Posterior vena cava (tissue), 2 donors: ENCODE results near the gene CASP14. TPM values are rescaled to one million over a fixed set of nuclear protein-coding genes. Genes with fewer than 3 reads are reported as not detected.
"Not testable (repeated sequence)": the region's sequence is repeated elsewhere in the genome, so short reads cannot be mapped to it uniquely, and the experiment has no call there.

Experiments used
- DNase-seq: peaks from one replicate; pipeline ENCODE4 v3.0.0-alpha.2; 2020; ENCODE audit warnings: low spot score
- intact Hi-C, 2 donors: fragments of 100-400 bp; cut with DNase I; formaldehyde crosslinking; loops; one replicate each; pipeline versions ENCODE4 v1.14.1 to v1.14.2; 2022 to 2023
- total RNA-seq, 2 donors: library from RNA; stranded (reverse); fragmentation: NEBNext Ultra II Directional; extraction: Animal tissue kit (Norgen Biotek cat#: 25700); gene quantifications; one replicate each; pipeline ENCODE4 v1.2.1, GENCODE V29; 2021
- donor health status: DM: yes; HTN: yes; CAD: no.
- donor health status: DM: yes; HTN: yes; CAD: no.

CASP14 gene
- total RNA-seq, 2 donors from 2014 or later = not detected

DNA sequence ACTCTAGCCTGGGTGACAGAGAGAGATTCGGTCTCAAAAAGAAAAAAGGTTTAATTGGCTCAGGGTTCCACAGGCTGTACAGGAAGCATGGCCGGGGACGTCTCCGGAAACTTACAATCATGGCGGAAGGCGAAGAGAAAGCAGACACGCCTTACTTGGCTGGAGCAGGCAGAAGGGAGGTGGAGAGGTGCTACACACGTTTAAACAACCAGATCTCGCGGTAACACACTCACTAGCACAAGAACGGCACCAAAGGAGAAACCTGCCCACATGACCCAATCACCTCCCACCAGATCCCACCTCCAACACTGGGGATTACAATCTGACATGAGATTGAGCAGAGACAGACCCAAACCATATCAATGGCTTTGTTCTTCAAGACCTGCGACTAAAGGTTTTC, 12.8 kb downstream of the CASP14 start:
- intact Hi-C loops = no loop called here
- DNase-seq = no peak

DNA sequence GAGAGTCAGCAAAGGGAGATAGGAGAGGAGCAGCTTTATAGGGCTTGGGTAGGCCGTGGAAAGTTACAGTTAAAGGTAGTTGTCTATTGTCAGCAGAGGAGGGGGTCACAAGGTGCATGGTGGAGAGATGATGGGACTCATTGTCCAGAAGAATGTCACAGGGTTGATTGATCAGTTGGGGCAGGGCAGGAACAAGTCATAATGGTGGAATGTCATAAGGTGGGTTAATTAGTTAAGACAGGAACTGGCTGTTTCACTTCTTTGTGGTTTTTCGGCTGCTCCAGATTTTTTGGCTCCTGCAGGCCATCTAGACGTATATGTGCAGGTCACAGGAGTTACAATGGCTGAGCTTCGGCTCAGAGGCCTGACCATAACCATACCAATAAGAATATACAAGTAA, 21.1 kb downstream of the CASP14 start:
- intact Hi-C loops, DNase-seq: not testable (repeated sequence)

DNA sequence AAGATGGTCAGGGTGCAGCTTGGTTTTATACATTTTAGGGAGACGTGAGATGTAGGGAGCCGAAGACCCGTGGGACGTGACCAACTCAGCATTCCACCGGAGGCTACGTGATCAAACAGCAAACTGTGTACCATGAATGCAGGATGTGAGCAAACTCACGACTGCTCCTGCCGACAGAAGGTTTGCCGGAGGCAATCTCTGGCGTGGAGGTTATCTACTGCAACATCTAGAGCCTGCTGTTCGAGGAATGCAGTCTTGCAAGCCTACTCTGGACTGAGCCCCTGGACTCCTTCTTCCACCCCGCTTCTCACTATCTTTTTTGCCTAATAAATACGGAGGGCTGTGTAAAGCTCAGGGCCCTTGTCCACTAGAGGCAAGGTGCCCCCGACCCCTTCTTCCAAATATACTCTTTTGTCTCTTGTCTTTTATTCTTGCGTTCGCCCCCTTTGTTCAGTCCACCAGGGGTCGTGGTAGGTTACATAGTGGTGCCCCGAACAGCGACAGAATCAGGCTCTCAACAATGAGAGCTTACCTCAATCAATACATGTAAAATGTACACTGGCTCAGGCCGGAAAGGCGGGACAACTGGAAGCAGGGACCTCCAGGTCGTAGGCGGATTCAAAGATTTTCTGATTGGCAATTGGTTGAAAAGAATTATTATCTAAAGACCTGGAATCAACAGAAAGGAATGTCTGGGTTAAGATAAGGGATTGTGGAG, 23.8 kb downstream of the CASP14 start:
- peak; percentile 43 for DNase-seq
- intact Hi-C loops = no loop called here

DNA sequence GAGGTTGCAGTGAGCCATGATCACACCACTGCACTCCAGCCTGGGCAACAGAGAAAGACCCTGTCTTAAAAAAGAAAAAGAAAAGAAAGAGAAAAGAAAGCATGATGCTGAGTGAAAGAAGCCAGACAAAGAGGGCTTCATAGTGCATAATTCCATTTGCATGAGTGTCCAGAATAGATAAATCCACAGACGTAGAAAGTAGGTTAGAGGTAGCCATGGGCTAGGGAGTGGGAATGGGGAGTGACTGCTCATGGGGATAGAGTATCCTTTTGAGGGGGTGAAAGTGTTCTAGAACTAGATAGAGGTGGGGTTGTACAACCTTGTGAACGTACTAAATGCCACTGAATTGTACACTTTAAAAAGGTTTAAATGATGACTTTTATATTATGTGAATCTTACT, 25.1 kb downstream of the CASP14 start:
- no peak for DNase-seq
- intact Hi-C loops = no loop called here

DNA sequence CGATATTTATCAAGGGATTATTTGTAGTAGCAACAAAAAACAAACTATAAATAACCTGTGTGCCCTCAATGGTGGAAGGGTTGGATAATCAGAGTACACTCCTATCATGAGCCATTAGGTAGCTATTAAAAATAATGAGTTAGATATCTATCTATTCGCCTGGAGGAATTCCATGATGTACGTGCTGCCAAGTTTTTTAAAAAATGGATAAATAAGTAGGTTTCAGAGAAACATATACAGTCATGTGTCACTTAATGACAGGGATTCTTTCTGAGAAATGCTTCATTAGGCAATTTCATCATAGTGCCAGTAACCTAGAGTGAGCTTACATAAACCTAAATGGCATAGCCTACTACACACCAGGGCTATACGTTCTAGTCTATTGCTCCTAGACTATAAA, 26.5 kb downstream of the CASP14 start:
- intact Hi-C loops = no loop called here
- no peak for DNase-seq

DNA sequence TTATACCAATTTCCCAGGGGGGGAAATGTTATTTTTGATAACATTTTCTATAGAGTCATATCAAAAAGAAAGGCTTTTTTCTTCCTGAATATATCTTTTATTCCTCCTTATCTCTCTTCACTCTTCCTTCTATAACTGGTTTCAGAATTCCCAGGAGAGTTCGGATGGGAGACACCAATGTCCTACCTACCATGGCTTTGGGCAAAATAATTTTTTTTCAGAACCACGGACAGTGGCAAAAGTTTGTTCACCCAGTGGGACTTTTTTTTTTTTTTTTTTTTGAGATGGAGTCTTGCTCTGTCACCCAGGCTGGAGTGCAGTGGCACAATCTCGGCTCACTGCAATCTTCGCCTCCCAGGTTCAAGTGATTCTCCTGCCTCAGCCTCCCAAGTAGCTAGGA, 30.7 kb downstream of the CASP14 start:
- intact Hi-C loops = not testable (repeated sequence)
- peak; percentile 1 for DNase-seq

DNA sequence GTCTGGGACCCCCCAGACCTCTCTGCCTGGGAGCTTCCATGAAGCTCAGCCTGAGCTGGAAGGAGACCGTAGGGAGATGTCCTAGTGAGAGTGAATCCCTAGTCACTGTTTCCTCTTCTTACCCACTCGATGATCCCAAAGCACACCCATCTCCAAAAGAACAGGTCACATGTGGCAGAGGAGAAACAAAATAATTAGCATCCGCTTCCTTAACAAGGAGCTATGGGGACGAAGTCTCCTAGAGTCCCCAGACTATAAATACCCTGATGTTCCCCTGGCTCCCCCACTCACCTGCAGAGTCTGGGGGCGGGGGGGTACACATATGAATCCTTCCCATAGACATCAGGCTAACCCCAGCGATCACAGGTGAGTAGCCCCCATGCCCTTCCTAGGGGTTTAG, 32.6 kb downstream of the CASP14 start, which contains the start of gene OR1I1:
TSS of gene OR1I1 (plus strand) at position 301 of the 400 bp plus-strand sequence. CDS start 4,855 bp downstream, outside the sequence.
- intact Hi-C loops = no loop called here
- peak; percentile 31 for DNase-seq

DNA sequence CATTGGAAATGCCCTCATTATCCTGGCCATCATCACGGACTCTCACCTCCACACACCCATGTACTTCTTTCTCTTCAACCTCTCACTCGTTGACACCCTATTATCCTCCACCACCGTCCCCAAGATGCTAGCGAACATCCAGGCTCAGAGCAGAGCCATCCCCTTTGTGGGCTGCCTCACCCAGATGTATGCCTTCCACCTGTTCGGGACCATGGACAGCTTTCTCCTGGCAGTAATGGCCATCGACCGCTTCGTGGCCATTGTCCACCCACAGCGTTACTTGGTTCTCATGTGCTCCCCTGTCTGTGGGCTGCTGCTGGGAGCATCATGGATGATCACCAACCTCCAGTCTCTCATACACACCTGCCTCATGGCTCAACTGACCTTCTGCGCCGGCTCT, 37.9 kb downstream of the CASP14 start:
- DNase-seq = peak; percentile 45
- intact Hi-C loops = loop anchor here in 1 of 2 donors (5.0 kb wide), 1 partner anchor 465 kb away; no protein-coding TSS in a partner anchor

DNA sequence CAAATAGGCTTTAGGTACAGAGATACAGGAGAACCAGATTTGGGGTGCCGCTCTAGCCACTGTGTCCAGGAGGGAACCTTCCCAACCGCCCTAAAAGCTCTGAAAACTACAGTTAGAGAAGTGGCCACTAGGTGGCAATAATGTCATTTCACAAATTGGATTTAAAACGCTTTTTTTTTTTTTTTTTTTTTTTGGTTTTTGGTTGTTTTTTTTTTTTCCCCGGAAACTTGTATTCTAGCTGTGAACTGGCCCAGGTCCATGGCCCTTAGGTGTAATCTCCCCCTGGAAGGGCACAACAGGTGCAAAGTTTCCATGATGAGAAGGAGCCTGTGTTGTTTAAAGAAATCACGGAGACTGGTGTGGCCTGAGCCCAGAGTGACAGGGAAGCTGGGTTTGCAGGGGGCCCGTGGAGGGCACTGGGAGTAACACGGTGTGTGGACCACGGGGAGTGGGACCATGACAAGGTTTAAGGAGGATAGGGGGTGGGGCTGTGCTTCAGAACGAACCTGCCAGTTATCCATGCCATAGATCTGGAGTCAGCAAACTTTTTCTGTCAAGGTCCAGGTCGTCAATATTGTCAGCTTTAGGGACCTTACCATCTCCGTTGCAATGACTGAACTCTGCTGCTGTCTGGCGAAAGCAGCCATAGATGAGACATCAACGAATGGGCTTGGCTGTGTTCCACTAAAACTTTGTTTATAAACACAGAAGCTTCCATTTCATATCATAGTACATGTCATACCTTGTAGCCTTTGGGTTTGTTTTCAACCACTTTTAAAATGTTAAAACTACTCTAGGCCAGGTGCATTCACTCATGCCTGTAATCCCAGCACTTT, 42.9 kb downstream of the CASP14 start:
- intact Hi-C loops = loop anchor here (1.0 to 10.0 kb wide), 3 partner anchors 58 to 465 kb away; no protein-coding TSS in a partner anchor
- DNase-seq = peak; percentile 76

DNA sequence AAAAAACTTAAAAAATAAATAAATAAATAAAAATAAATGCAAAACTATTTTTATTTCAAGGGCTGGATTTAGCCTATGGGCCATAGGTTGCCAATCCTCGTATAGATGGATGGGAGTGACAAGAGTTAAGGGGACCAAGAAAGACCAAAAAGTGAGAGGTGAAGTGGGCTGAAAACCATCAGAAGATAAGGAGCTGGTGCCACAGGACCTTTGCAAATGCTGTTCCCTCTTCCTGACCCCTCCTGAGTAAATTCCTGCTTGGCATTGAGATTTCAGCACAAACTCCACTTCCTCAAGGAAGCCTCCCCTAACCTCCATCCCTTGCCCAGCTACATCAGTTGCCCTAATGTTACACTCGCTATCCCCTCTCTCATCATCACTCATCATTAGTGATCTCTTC, 43.7 kb downstream of the CASP14 start:
- intact Hi-C loops = loop anchor here (5.0 to 10.0 kb wide), 2 partner anchors 62 to 464 kb away; no protein-coding TSS in a partner anchor
- no peak for DNase-seq

DNA sequence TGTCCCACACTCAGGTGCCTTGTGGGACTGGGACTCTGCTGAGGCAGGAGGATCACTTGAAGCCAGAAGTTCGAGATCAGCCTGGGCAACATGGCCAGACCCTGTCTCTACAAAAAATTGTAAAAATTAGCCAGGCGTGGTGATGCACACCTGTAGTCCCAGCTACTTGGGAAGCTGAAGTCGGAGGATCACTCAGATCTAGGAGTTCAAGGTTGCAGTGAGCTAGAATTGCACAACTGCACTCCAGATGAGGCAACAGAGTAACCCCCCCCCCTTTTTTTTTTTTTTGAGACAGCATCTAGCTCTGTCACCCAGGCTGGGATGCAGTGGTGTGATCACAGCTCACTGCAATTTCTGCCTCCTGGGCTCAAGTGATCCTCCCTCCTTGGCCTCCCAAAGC, 46.9 kb downstream of the CASP14 start:
- intact Hi-C loops = loop anchor here in 1 of 2 donors (10.0 kb wide), 1 partner anchor 59 kb away; no protein-coding TSS in a partner anchor
- DNase-seq = no peak

DNA sequence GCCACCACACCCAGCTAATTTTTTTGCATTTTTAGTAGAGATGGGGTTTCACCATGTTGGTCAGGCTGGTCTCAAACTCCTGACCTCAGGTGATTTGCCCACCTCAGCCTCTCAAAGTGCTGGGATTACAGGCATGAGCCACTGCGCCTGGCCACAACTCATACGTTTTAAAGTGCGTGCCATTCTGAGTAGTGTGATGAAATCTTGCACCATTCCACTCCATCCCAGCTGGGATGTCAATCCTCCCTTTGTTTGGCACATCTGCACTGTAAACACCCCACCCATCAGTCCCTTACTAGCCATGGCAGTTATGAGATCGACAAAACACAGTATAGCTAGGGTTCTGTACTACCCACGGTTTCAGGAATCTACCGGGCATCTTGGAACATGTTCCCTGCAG, 48.7 kb downstream of the CASP14 start:
- not testable (repeated sequence) for DNase-seq
- intact Hi-C loops = loop anchor here in 1 of 2 donors (10.0 kb wide), 1 partner anchor 57 kb away; no protein-coding TSS in a partner anchor

DNA sequence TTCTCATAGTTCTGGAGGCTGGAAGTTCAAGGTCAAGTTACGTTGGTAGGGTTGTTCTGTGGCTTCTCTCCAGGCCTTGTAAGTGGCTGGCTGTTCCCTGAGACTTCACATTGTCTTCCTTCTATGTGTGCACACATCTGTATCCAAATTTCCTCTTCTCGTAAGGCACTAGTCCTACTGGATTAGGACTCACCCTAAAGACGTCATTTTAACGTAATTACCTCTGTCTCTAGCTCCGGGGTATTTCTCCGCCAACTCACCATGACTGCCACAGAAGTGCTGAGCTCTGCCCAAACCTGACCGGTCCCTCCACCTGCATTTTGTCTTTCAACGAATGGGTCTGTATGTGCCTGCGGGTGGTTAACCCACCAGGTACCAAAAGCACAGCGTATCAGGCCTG, 49.2 kb downstream of the CASP14 start:
- no peak for DNase-seq
- intact Hi-C loops = loop anchor here in 1 of 2 donors (10.0 kb wide), 1 partner anchor 56 kb away; no protein-coding TSS in a partner anchor

DNA sequence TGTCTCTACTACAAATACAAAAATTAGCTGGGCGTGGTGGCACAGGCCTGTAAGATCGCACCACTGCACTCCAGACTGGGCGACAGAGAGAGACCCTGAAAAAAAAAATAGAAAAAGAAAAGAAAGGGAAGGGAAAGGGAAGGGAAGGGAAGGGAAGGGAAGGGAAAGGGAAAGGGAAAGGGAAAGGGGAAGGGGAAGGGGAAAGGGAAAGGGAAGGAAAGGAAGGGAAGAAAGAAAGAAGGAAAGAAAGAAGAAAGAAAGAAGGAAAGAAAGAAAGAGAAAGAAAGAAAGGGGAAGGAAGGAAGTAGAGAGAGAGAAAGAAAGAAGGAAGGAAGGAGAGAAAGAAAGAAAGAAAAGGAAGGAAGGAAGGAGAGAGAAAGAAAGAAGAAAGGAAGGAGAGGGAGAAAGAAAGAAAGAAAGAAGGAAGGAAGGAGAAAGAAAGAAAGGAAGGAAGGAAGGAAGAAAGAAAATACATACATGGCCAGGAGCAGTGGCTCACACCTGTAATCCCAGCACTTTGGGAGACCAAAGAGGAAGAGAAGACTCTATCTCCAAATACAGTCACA, 49.8 kb downstream of the CASP14 start:
- intact Hi-C loops = loop anchor here in 1 of 2 donors (10.0 kb wide), 1 partner anchor 56 kb away; no protein-coding TSS in a partner anchor
- no peak for DNase-seq

DNA sequence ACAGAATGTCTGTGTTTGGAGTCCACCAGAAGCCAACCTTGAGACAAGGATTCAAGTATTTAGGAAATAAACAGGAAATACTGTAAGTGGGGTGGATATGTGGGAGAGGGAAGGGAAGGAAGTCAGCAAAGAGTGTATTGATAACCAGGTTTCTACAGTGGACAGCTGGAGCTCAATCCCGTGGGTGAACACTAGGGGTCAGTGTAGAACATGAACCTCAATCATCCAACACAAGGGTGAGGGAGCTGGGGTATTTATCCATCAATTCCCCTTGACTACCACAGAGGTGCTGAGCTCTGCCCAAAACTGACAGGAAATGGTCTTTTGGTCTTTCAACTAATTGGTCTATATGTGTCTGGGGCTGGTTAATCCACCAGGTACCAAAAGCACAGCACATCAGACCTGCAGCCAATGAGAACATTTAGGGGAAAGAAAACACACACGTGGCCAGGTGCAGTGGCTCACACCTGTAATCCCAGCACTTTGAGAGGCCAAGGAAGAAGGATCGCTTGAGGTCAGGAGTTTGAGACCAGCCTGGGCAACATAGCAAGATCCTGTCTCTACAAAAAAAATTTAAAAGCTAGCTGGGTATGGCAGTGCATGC, 52.3 kb downstream of the CASP14 start:
- intact Hi-C loops = loop anchor here in 1 of 2 donors (5.0 kb wide), 1 partner anchor 361 kb away; the partner anchor contains the start of gene RASAL3
- no peak for DNase-seq

DNA sequence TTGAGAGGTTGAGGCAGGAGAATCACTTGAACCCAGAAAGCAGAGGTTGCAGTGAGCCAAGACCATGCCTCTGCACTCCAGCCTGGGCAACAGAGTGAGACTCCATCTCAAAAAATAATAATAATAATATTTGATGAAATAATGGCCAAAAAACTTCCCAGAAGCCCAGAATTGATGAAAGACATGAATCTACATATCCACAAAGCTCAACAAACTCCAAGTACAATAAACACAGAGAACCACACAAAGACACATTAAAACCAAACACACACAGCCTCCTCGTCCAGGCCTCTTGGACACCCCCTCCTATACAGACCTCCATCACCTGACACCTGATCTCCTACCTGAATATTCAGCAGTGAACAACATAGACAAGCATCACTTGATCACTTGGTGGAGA, 54.7 kb downstream of the CASP14 start:
- DNase-seq = no peak
- intact Hi-C loops = loop anchor here in 1 of 2 donors (5.0 kb wide), 1 partner anchor 358 kb away; the partner anchor contains the start of gene RASAL3

DNA sequence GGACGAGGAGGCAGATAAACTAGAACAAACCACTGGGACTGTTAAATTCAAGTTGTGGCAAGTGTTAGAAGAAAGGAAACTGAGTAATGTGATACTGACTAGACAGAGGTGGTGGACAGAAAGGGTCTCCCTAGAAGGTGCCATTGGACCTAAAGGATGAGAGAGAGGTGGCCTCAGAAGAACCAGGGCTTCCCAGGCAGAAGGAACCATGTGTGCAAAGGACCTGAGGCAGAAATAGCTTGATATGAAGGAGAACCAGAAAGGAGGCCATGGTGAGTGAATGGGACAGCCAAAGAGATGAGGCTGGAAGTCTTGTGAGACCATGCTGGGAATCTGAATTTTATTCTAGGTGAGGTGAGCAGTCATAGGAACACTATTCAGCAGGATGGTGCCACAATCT, 55.1 kb downstream of the CASP14 start:
- intact Hi-C loops = loop anchor here in 1 of 2 donors (5.0 kb wide), 1 partner anchor 358 kb away; the partner anchor contains the start of gene RASAL3
- no peak for DNase-seq

DNA sequence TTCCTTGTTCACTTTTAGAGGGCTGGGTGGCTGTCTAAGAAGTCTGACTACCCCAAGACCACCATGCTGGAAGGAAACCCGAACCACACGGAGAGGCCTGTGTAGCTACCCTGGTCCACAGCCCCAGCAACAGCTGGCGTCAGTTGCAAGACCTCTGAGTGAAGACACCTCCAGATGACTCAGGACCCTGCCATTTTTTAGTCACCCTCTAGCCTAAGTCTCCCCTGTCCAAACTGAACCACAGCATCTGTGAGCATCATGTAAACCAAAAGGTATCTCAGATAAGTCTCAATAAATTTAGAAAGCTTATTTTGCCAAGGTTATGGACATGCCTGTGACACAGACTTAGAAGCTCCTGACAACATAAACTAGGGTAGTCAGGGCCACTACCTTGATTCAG, 55.8 kb downstream of the CASP14 start:
- intact Hi-C loops = no loop called here
- DNase-seq = no peak
